Prostate gland (tissue), 2 donors: ENCODE data around the gene TBC1D19.

ENCODE experiments used
- CTCF ChIP-seq, 4 experiments: fragments of 200-600 bp in 2 of 4; fragments of 450-650 bp in 2 of 4; sonication (generic) in 2 of 4; IDR thresholded peaks; 1 replicate in 3 of 4; 2 replicates in 1 of 4; pipeline ENCODE4 v1.5.1; 2016 to 2019; ENCODE audit warnings: antibody characterized with exemption in 4 of 4, mild to moderate bottlenecking in 2 of 4, moderate library complexity in 2 of 4
- POLR2A ChIP-seq: fragments of 450-650 bp; IDR thresholded peaks from one replicate; pipeline ENCODE4 v1.6.1; 2016; ENCODE audit warnings: antibody characterized with exemption, mild to moderate bottlenecking

- TF ChIP-seq CTCF (IDR thresholded peaks at IDR 0.05) = no peak
- no peak for TF ChIP-seq POLR2A
Observed at GRCh38 chr4:26732356-26732755, 148.5 kb downstream of the TBC1D19 start.
